Natural killer cell treated with Interleukin-12 subunit alpha and Interleukin-12 subunit beta and Interleukin-15 and Interleukin-18, amount 100 ng/mL, for 72 hours (primary cell): Measurements from ENCODE around the gene URI1. TPM values are rescaled to one million over a fixed set of nuclear protein-coding genes. Genes with fewer than 3 reads are reported as not detected.

ENCODE experiments used
- ATAC-seq, 2 donors: fragments of 150-1000 bp; cut with Tn5 transposase in 1 of 2; sonication (Bioruptor Pico), chemical (Tn5 transposase) in 1 of 2; 2 replicates each; pipeline ENCODE4 v1.10.0; 2021
- DNase-seq: peaks from one replicate; pipeline ENCODE4 v3.0.0; 2022; ENCODE audit warnings: low spot score
- H3K27ac Mint-ChIP-seq, 2 donors: 1 replicate in 1 of 2; 2 replicates in 1 of 2; pipeline ENCODE4 v1.8.0; 2022; ENCODE audit warnings: mixed read lengths in 2 of 2, mild to moderate bottlenecking in 1 of 2, moderate library complexity in 1 of 2
- H3K27me3 Mint-ChIP-seq, 2 donors: 1 replicate in 1 of 2; 2 replicates in 1 of 2; pipeline ENCODE4 v1.8.0; 2022; ENCODE audit warnings: mixed read lengths in 2 of 2
- H3K36me3 Mint-ChIP-seq: one replicate; pipeline ENCODE4 v1.8.0; 2022; ENCODE audit warnings: mixed read lengths
- H3K4me1 Mint-ChIP-seq, 2 donors: 1 replicate in 1 of 2; 2 replicates in 1 of 2; pipeline ENCODE4 v1.8.0; 2022; ENCODE audit warnings: low read depth in 2 of 2, mixed read lengths in 2 of 2, mild to moderate bottlenecking in 1 of 2
- H3K4me3 Mint-ChIP-seq: one replicate; pipeline ENCODE4 v1.8.0; 2022; ENCODE audit warnings: mixed read lengths
- H3K9me3 Mint-ChIP-seq: 2 replicates; pipeline ENCODE4 v1.8.0; 2022; ENCODE audit warnings: mixed read lengths
- total RNA-seq, 2 donors: library from RNA; stranded (reverse); gene quantifications; one replicate each; pipeline ENCODE4 v1.2.3, GENCODE V29; 2022

The URI1 gene
- total RNA-seq, 2 donors from 2014 or later: 63.1 to 64.0 TPM

DNA sequence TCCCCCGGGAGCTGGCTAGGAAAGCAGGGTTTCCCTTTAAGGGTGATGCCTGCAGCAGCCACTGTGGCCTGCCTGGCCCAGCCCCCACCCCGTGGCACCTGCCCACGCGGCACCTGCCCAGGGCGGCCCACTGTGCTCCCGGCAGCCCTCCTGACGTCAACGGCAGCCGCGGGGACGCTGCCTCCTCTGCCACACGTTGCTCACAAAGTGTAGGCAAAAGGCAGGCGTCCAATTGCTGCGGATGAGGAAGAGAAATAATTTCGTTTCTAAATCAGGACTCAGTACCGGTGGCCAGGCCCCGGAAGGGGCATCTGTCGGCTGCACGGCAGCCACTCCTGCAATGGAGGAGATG is 122.3 kb downstream of the URI1 start:
- H3K4me3 Mint-ChIP-seq: no peak overlapping the region
- no peaks in the 10 kb centered on the region for H3K9me3 Mint-ChIP-seq
- ATAC-seq (no peak), DNase-seq (no peak)
- H3K27me3 Mint-ChIP-seq: peaks cover 0 to 2% of the 10 kb centered on the region in 2 donors
- no peak overlapping the region for H3K27ac Mint-ChIP-seq
- H3K36me3 Mint-ChIP-seq: no peaks in the 10 kb centered on the region
- H3K4me1 Mint-ChIP-seq: no peaks in the 10 kb centered on the region

- ATAC-seq: no peak
- Mint-ChIP-seq H3K4me1 (no peaks in the 10 kb centered on the region), H3K27ac (no peak overlapping the region), H3K36me3 (no peaks in the 10 kb centered on the region), H3K27me3 (peaks cover 0 to 2% of the 10 kb centered on the region in 2 donors), H3K9me3 (no peaks in the 10 kb centered on the region), H3K4me3 (no peak overlapping the region)
- no peak for DNase-seq
These were observed 122.9 kb downstream of the URI1 start for GRCh38 chr19:30064771-30065494.

- no peaks in the 10 kb centered on the region for H3K36me3 Mint-ChIP-seq
- H3K27me3 Mint-ChIP-seq: peaks cover 0 to 2% of the 10 kb centered on the region in 2 donors
- H3K4me3 Mint-ChIP-seq: no peak overlapping the region
- no peaks in the 10 kb centered on the region for H3K4me1 Mint-ChIP-seq
- no peak overlapping the region for H3K27ac Mint-ChIP-seq
- H3K9me3 Mint-ChIP-seq: no peaks in the 10 kb centered on the region
- no peak for DNase-seq
- no peak for ATAC-seq
These were observed 123.9 kb downstream of the URI1 start for GRCh38 chr19:30065680-30066606.

Other genes with a start within 250 kb of the URI1 start
- gene C19orf12, start 227.0 kb upstream of the URI1 start, total RNA-seq: 10 to 100 TPM; 44.8 to 50.8 TPM
- gene CCNE1, start 130.2 kb upstream of the URI1 start, total RNA-seq: 10 to 100 TPM; 16.5 to 33.2 TPM